Ectodermal cell (in vitro differentiated cells): ENCODE measurements around the gene MUC4.
"Not testable (repeated sequence)": the region's sequence is repeated elsewhere in the genome, so short reads cannot be mapped to it uniquely, and the experiment has no call there.

Experiments
- H3K27ac ChIP-seq: 2 replicates; pipeline ENCODE4 v1.7.0; 2013; ENCODE audit warnings: mild to moderate bottlenecking, low read depth, low read length; ENCODE audit not compliant: insufficient read depth, poor library complexity, severe bottlenecking
- H3K27me3 ChIP-seq: 2 replicates; pipeline ENCODE4 v1.7.0; 2013; ENCODE audit warnings: mild to moderate bottlenecking, low read length; ENCODE audit not compliant: insufficient read depth, control insufficient read depth, poor library complexity, severe bottlenecking
- H3K36me3 ChIP-seq: one replicate; pipeline ENCODE4 v1.7.0; 2013; ENCODE audit warnings: low read length; ENCODE audit not compliant: control insufficient read depth, insufficient read depth
- H3K4me1 ChIP-seq: one replicate; pipeline ENCODE4 v1.7.0; 2013; ENCODE audit warnings: low read length; ENCODE audit not compliant: control insufficient read depth, insufficient read depth
- H3K4me3 ChIP-seq: 2 replicates; pipeline ENCODE4 v1.7.0; 2013; ENCODE audit warnings: low read depth, low read length, control low read depth; ENCODE audit not compliant: insufficient read depth
- H3K9me3 ChIP-seq: 2 replicates; pipeline ENCODE4 v1.7.0; 2013; ENCODE audit warnings: mild to moderate bottlenecking, low read length, moderate library complexity; ENCODE audit not compliant: control insufficient read depth
- WGBS, 2 experiments: methylation state at CpG; one replicate each; pipeline ENCODE4 v1.1.7; 2013; ENCODE audit warnings: missing lambda C conversion rate in 2 of 2; 5-methylcytosine and 5-hydroxymethylcytosine counted together

Gene MUC4

DNA sequence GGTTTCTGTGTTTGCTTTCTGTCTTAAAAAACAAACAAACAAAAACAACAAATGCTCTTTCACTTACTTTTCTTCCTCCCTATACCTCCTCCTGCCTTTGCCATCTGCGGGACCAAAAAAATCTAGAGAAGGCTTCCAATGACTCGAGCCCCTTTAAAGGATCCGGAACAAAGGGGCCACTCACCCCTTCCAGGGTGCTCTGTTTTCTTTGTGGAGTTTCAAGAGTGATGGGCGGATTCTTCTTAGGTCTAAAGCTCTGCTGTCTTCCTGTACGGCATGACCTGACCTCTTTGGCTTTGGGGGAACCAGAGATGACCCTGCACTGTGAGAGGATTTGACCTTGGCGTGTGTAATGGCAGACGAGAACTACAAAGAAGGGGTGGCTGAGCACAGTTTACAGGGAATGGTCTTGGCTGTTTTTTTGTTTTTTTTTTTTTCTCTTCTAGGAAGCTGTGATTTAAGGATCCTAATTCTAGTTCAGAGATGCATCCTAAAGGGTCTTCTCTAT lies 93.2 kb downstream of the MUC4 start:
- H3K4me1 ChIP-seq: peaks cover 11% of the 10 kb centered on the region
- no peak overlapping the region for H3K27ac ChIP-seq
- no peaks in the 10 kb centered on the region for H3K9me3 ChIP-seq
- H3K4me3 ChIP-seq: no peak overlapping the region
- H3K27me3 ChIP-seq: no peaks in the 10 kb centered on the region
- no peaks in the 10 kb centered on the region for H3K36me3 ChIP-seq
- WGBS, 2 experiments: 45 to 53% methylated on average over 7 of the region's 7 CpGs

DNA sequence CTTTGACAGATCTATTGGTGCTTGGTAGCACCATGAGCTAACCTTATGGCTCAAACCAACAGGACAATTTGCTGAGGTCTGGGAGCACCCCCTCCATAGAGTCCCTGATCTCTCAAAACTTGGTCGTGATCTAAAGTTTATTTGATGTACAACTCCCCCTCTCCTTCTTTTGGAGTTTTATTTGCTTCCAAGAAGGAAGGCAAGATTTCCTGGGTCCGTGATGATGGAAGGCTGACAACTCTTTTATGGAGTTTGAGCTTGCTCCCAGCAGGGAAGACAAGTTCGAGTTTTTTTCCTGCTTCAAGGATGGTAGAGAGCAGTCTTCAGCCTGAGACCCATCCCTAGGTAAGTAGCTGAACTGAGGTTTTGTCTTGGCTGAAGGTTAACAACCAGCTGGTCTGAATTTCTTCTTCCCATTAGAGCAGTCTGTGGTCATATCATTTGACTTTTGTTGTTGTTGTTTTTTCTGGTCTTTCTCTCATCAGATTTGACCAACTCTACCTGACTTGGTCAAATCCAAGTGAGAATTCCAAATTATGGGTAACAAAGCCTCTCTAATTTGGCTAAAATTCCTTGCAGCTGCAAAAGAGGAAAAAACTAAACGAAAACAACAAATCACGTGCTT lies 93.8 kb downstream of the MUC4 start:
- Histone ChIP-seq H3K27me3 (no peaks in the 10 kb centered on the region), H3K27ac (no peak overlapping the region), H3K36me3 (no peaks in the 10 kb centered on the region), H3K4me3 (no peak overlapping the region), H3K9me3 (no peaks in the 10 kb centered on the region), H3K4me1 (peaks cover 11% of the 10 kb centered on the region)
- 66 to 76% methylated on average over 5 of the region's 5 CpGs for WGBS, 2 experiments

DNA sequence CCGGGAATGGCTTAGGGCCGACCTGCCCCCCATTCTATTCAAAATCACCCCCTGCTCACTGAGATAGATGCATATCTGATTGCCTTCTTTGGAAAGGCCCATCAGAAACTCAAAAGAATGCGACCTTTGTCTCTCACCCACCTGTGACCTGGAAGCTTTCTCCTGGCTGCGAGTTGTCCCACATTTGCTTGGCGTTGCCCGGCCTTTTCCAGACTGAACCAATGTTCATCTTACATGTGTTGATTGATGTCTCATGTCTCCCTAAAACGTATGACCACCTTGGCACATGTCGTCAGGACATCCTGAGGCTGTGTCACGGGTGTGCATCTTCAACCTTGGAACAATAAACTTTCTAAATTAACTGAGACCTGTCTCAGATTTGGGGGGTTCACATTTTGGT lies 94.3 kb downstream of the MUC4 start:
- Histone ChIP-seq H3K4me1 (peaks cover 11% of the 10 kb centered on the region), H3K36me3 (no peaks in the 10 kb centered on the region), H3K27me3 (no peaks in the 10 kb centered on the region), H3K4me3 (no peak overlapping the region), H3K27ac (no peak overlapping the region), H3K9me3 (no peaks in the 10 kb centered on the region)
- WGBS, 2 experiments: 83 to 84% methylated on average over 9 of the region's 9 CpGs

DNA sequence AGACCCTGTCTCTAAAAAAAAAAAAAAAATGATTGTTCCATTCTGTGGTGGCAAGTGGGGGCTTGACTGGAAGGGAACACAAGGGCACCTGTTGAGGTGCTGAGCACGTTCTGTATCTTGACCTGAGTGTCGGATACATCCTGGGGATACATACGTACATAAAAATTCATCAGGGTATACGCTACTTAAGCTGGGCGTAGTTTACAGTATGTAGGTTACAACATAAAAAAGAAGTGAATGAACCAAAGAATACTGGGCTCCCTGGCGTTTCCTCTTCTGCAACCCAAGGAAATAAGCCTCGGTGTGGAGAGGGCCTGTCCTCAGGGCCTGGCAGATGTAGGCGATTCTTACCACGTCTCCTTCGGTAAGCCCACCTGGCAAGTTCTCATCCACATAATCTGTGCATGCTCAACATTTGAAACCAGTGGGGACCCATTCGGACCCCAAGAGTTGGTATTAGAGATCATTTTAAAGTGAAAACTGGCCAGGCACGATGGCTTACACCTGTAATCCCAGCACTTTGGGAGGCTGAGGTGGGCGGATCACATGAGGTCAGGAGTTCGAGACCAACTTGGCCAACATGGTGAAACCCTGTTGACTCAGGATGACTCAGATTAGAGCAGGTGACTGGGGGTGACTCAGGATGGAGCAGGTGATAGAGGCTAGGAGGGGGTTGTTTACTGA lies 96.0 kb downstream of the MUC4 start:
- Histone ChIP-seq H3K4me3 (no peak overlapping the region), H3K9me3 (no peaks in the 10 kb centered on the region), H3K27ac (no peak overlapping the region), H3K27me3 (no peaks in the 10 kb centered on the region), H3K36me3 (no peaks in the 10 kb centered on the region), H3K4me1 (peaks cover 11% of the 10 kb centered on the region)
- WGBS, 2 experiments: 86 to 87% methylated on average over 14 of the region's 14 CpGs

DNA sequence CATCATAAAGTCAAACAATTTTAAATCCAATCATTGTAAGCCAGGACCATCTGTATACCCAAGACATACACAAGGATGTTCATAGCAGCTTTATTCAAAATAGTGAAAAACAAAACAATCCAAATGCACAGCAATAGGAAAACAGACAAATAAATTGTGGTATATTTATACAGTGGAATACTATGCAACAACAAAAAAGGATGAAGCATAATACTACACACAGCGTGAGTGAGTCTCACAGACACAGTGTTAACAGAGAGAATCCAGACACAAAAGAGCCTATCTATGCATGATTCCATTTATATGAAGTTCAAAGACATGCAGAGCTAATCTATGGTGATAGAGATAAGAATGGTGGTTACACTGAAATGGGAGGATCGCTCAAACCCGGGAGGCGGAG lies 96.6 kb downstream of the MUC4 start:
- Histone ChIP-seq H3K27me3 (no peaks in the 10 kb centered on the region), H3K9me3 (no peaks in the 10 kb centered on the region), H3K27ac (no peak overlapping the region), H3K4me1 (peaks cover 11% of the 10 kb centered on the region), H3K4me3 (no peak overlapping the region), H3K36me3 (no peaks in the 10 kb centered on the region)
- WGBS, 2 experiments: 70 to 71% methylated on average over 4 of the region's 4 CpGs

DNA sequence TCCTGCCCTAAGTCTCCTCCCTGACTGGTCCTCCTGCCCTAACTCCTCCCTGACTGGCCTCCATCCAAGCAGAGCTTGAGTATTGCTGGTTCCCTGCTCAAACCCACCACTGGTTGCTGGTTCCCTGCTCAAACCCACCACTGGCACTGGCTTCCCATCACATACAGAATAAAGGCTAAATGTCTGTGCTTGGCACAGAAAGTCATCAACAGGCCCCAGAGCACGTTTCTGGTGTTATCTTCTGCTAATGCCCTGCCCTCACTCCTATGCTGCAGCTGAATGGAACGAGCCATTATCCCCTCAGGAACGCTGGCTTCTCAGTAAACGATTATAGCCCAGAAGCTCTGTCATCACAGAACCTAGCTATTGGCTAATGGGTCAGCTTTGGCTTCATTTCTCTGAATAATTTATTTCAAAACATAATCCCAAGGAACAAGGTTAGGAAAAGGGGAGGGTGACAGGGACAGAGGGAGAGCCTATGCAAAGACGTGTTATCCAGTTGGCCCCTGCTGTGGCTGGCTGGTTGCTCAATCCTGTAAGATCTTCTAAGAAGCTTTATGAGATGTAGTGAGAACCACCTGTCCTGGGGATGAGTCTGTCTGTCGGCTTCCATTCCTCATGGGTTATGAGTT lies 97.2 kb downstream of the MUC4 start:
- no peak overlapping the region for H3K4me3 ChIP-seq
- peaks cover 11% of the 10 kb centered on the region for H3K4me1 ChIP-seq
- H3K9me3 ChIP-seq: no peaks in the 10 kb centered on the region
- H3K36me3 ChIP-seq: no peaks in the 10 kb centered on the region
- no peaks in the 10 kb centered on the region for H3K27me3 ChIP-seq
- 85 to 87% methylated on average over 6 of the region's 6 CpGs for WGBS, 2 experiments
- H3K27ac ChIP-seq: no peak overlapping the region

DNA sequence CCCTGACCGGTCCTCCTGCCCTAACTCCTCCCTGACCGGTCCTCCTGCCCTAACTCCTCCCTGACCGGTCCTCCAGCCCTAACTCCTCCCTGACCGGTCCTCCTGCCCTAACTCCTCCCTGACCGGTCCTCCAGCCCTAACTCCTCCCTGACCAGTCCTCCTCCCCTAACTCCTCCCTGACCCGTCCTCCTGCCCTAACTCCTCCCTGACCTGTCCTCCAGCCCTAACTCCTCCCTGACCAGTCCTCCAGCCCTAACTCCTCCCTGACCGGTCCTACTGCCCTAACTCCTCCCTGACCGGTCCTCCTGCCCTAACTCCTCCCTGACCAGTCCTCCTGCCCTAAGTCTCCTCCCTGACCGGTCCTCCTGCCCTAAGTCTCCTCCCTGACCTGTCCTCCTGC lies 98.6 kb downstream of the MUC4 start:
- not testable (repeated sequence) for H3K27me3 ChIP-seq, H3K4me1 ChIP-seq, H3K27ac ChIP-seq, H3K9me3 ChIP-seq, H3K36me3 ChIP-seq, H3K4me3 ChIP-seq
- 36 to 37% methylated on average over 6 to 8 of the region's 9 CpGs for WGBS, 2 experiments

DNA sequence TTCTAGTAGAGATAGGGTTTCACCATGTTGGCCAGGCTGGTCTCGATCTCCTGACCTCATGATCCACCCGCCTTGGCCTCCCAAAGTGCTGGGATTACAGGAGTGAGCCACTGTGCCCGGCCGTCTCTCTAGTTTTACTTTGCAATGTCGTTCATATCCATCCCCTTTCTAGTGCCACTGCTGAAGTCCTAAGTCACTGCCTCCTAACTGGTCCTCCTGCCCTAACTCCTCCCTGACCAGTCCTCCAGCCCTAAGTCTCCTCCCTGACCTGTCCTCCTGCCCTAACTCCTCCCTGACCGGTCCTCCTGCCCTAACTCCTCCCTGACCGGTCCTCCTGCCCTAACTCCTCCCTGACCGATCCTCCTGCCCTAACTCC lies 99.2 kb downstream of the MUC4 start:
- 68 to 71% methylated on average over 8 of the region's 8 CpGs for WGBS, 2 experiments
- H3K4me3 ChIP-seq, H3K27ac ChIP-seq, H3K36me3 ChIP-seq, H3K27me3 ChIP-seq, H3K4me1 ChIP-seq, H3K9me3 ChIP-seq: not testable (repeated sequence)

DNA sequence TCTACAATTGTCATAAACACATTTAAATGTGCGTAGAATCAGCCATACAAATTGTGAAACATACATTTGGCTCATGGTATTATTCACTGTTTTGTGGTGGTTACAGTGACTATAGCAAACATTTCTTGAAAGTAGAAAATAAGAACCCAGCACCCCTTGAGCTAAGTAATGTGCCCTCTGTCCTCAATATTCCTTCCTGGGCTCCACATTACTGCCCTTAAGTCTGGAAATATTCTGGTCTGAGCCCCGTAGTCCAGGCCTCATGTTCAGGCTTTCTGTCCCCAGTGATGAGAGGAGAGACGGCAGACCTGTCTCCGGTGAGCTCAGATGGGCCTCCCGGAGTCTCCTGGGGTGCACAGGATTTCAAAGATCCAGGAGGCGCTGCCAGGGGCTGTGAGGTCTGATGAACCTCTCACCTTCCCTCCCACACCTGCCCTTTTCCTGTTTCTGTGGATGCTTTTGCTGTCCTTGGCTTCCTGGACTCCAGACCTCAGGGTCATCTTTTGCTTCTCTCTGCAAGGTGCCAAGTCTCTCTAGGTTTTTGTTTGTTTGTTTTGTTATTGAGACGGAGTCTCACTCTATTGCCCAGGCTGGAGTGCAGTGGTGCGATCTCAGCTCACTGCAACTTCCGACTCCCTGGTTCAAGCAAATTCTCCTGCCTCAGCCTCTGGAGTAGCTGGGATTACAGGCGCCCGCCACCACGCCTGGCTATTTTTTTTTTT lies 99.8 kb downstream of the MUC4 start:
- Histone ChIP-seq H3K9me3 (no peaks in the 10 kb centered on the region), H3K4me1 (no peaks in the 10 kb centered on the region), H3K36me3 (no peaks in the 10 kb centered on the region), H3K27ac (no peak overlapping the region), H3K27me3 (no peaks in the 10 kb centered on the region), H3K4me3 (no peak overlapping the region)
- 82 to 86% methylated on average over 12 of the region's 12 CpGs for WGBS, 2 experiments
